ENCODE results near the gene CCT8L2. TPM values are rescaled to one million over a fixed set of nuclear protein-coding genes. Genes with fewer than 3 reads are reported as not detected.
"Not testable (repeated sequence)": the region's sequence is repeated elsewhere in the genome, so short reads cannot be mapped to it uniquely, and the experiment has no call there.

Gene CCT8L2
- total RNA-seq, 1 experiment from 2014 or later = not detected

GRCh38 chr22:16562711-16563554 lies 29.7 kb downstream of the CCT8L2 start:
- BruUV-seq (replicated peaks) = no TSS peak
- intact Hi-C loops (cut with micrococcal nuclease; ENCODE audit: unreplicated experiment) = no loop called here

GRCh38 chr22:16561093-16561658 lies 31.4 kb downstream of the CCT8L2 start:
- CTCF ChIA-PET = not testable (repeated sequence)

More at GRCh38 chr22:16562711-16563554, 29.7 kb downstream of the CCT8L2 start:
- no peaks in the 10 kb centered on the region for H3K36me3 ChIP-seq (ENCODE audit: insufficient read depth, low read length, poor library complexity, severe bottlenecking)
- H3K9me3 ChIP-seq (ENCODE audit: low read depth, low read length, poor library complexity, severe bottlenecking) = peaks cover 12% of the 10 kb centered on the region
- POLR2A ChIA-PET (ENCODE audit: low non-redundant PET) = no interaction called here
- no peaks in the 10 kb centered on the region for H3K4me1 ChIP-seq (ENCODE audit: insufficient read depth, low read length, poor library complexity, severe bottlenecking)
- no peaks in the 10 kb centered on the region for H3K27me3 ChIP-seq (replicated peaks; ENCODE audit: insufficient read depth, low read depth, low read length, poor library complexity)
- CTCF ChIA-PET = no interaction called here
- no peak overlapping the region for H3K4me3 ChIP-seq (ENCODE audit: low read depth, low read length, poor library complexity, severe bottlenecking)
- no peak overlapping the region for H3K27ac ChIP-seq (ENCODE audit: low read depth, low read length, poor library complexity, severe bottlenecking)
- no peak for TF ChIP-seq CTCF (conservative IDR thresholded peaks at IDR 0.05; ENCODE audit: low read depth, low read length)
- TF ChIP-seq EZH2 (IDR thresholded peaks at IDR 0.05; ENCODE audit: borderline replicate concordance, low read depth, low read length, poor library complexity, severe bottlenecking) = no peak
- DNase-seq (ENCODE audit: low spot score) = no peak

GRCh38 chr22:16560651-16561050 lies 32.0 kb downstream of the CCT8L2 start:
- BruUV-seq (replicated peaks); CTCF ChIA-PET; intact Hi-C loops (cut with micrococcal nuclease; ENCODE audit: unreplicated experiment); H3K27ac ChIP-seq (ENCODE audit: low read depth, low read length, poor library complexity, severe bottlenecking); H3K4me3 ChIP-seq (ENCODE audit: low read depth, low read length, poor library complexity, severe bottlenecking); H3K27me3 ChIP-seq (replicated peaks; ENCODE audit: insufficient read depth, low read depth, low read length, poor library complexity); H3K36me3 ChIP-seq (ENCODE audit: insufficient read depth, low read length, poor library complexity, severe bottlenecking); H3K9me3 ChIP-seq (ENCODE audit: low read depth, low read length, poor library complexity, severe bottlenecking); H3K4me1 ChIP-seq (ENCODE audit: insufficient read depth, low read length, poor library complexity, severe bottlenecking); POLR2A ChIA-PET (ENCODE audit: low non-redundant PET); DNase-seq (ENCODE audit: low spot score): not testable (repeated sequence)

More at GRCh38 chr22:16561093-16561658, 31.4 kb downstream of the CCT8L2 start:
- POLR2A ChIA-PET (ENCODE audit: low non-redundant PET); BruUV-seq (replicated peaks); DNase-seq (ENCODE audit: low spot score); H3K27ac ChIP-seq (ENCODE audit: low read depth, low read length, poor library complexity, severe bottlenecking); H3K36me3 ChIP-seq (ENCODE audit: insufficient read depth, low read length, poor library complexity, severe bottlenecking); H3K27me3 ChIP-seq (replicated peaks; ENCODE audit: insufficient read depth, low read depth, low read length, poor library complexity); H3K4me1 ChIP-seq (ENCODE audit: insufficient read depth, low read length, poor library complexity, severe bottlenecking); H3K4me3 ChIP-seq (ENCODE audit: low read depth, low read length, poor library complexity, severe bottlenecking); intact Hi-C loops (cut with micrococcal nuclease; ENCODE audit: unreplicated experiment); H3K9me3 ChIP-seq (ENCODE audit: low read depth, low read length, poor library complexity, severe bottlenecking): not testable (repeated sequence)

- CTCF ChIA-PET; POLR2A ChIA-PET (ENCODE audit: low non-redundant PET): not testable (repeated sequence)
Measured at GRCh38 chr22:16559996-16560395, 32.6 kb downstream of the CCT8L2 start.

More at GRCh38 chr22:16559996-16560395, 32.6 kb downstream of the CCT8L2 start:
- H3K4me3 ChIP-seq (ENCODE audit: low read depth, low read length, poor library complexity, severe bottlenecking); H3K27ac ChIP-seq (ENCODE audit: low read depth, low read length, poor library complexity, severe bottlenecking); DNase-seq (ENCODE audit: low spot score); H3K27me3 ChIP-seq (replicated peaks; ENCODE audit: insufficient read depth, low read depth, low read length, poor library complexity); H3K36me3 ChIP-seq (ENCODE audit: insufficient read depth, low read length, poor library complexity, severe bottlenecking); intact Hi-C loops (cut with micrococcal nuclease; ENCODE audit: unreplicated experiment); H3K9me3 ChIP-seq (ENCODE audit: low read depth, low read length, poor library complexity, severe bottlenecking); BruUV-seq (replicated peaks); H3K4me1 ChIP-seq (ENCODE audit: insufficient read depth, low read length, poor library complexity, severe bottlenecking): not testable (repeated sequence)

Measured in A673 (cell line).